Stimulated activated CD4-positive, alpha-beta T cell treated with anti-CD3 and anti-CD28 coated beads, Interleukin-2, amount 100 ng/mL, for 4 hours (primary cell): ENCODE data around the gene PDXK.

Experiments used
- DNase-seq: peaks from one replicate; pipeline ENCODE4 v3.0.0-alpha.2; 2020; ENCODE audit warnings: low read depth

Gene PDXK

GRCh38 chr21:43726686-43727518, 8.0 kb downstream of the PDXK start:
- DNase-seq = no peak

GRCh38 chr21:43727519-43728153, 8.7 kb downstream of the PDXK start:
- DNase-seq = no peak

GRCh38 chr21:43728154-43728466, 9.2 kb downstream of the PDXK start:
- DNase-seq = no peak

DNA sequence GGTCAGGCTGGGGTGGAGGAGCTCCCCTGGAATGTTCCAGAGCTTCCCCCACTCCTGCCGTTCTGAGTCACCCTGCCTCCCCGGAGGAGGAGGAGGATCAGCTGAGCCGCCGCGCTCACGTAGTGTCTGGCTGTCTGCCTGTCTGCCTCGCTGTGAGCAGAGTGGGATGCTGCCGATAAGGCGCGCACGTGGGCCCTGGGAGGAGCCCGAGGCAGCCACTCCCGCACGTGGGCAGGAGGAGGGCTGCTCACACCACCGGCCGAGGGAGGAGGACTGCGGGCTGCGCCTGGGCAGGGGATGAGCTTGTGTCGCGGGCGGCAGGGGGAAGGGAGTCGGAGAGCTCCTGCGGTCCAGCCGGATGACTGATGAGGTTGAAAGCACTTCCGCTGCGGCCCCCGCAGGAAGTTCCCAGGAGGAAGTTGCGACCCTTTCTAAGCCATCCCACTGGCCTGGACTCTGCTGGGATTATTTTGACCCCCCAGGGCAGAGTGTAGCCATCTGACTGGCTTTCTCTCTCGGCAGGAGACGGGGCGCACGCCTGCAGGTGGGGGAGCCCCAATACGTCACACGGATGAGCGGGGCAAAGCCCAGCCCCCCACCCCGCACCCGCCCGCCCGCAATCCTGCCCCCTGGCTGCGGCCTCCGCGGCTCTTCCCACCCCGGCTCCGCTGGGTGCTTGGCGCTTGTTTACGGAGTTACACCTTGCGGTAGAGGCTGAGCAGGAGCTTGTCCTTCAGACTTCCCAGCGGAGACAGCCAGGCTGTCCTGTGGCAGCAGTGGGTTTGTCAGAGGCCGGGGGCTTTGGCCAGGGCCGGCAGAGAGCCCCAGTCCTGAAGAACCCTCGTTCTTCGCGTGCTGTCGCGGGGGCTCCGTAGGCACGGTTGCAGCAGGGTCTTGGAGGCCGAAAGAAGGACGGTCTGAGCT, 9.8 kb downstream of the PDXK start:
- peak; percentile 79 for DNase-seq

GRCh38 chr21:43731476-43731875, 12.5 kb downstream of the PDXK start:
- DNase-seq = no peak

GRCh38 chr21:43731891-43732711, 13.2 kb downstream of the PDXK start:
- no peak for DNase-seq

DNA sequence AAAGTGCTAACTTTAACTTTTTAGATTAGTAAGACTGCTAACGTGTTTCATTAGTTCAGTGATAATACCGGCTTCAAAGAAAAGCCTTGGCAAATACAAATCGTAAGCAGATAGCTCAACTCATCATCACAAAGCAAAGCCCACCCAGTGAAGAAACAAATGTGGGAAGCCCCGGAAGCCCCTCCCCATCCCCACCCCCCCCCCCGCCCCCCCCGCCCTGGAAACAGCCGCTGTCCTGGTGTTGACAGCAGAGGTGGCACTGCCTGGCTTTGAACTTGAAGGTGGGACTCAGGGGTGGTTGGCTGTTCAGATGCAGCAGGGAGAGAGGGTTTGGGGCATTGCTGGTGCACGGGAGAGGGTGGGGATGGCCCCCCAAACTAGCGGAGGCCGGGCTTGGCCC, 14.1 kb downstream of the PDXK start:
- no peak for DNase-seq

DNA sequence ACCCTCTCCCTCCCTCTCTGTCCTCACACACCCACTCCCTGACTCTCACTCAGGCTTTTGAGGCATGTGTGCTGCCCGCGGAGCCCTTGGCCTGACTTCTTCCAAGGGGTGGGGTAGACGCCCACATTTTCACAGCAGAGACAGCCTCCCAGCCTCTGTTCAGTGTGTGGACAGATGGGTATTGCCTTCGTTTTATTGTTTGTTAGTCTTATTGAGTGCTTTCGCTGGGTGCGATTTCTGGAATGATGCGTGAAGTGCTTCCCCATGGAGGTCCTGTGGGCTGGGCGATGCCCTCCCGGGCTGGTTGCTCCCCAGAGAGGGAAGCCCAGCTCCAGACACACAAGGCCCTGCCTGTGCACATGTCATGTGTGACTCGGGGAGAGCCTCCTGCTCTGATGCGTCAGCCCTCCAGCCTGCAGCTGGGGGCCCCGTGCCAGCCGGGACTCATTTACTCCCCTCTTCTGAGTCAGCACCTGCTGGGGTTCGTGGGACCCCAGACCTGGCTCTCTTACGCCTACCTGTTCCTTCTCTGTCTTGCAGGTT, 14.7 kb downstream of the PDXK start:
- DNase-seq = no peak

GRCh38 chr21:43734131-43734927, 15.4 kb downstream of the PDXK start:
- no peak for DNase-seq

GRCh38 chr21:43734928-43735229, 15.9 kb downstream of the PDXK start:
- no peak for DNase-seq

DNA sequence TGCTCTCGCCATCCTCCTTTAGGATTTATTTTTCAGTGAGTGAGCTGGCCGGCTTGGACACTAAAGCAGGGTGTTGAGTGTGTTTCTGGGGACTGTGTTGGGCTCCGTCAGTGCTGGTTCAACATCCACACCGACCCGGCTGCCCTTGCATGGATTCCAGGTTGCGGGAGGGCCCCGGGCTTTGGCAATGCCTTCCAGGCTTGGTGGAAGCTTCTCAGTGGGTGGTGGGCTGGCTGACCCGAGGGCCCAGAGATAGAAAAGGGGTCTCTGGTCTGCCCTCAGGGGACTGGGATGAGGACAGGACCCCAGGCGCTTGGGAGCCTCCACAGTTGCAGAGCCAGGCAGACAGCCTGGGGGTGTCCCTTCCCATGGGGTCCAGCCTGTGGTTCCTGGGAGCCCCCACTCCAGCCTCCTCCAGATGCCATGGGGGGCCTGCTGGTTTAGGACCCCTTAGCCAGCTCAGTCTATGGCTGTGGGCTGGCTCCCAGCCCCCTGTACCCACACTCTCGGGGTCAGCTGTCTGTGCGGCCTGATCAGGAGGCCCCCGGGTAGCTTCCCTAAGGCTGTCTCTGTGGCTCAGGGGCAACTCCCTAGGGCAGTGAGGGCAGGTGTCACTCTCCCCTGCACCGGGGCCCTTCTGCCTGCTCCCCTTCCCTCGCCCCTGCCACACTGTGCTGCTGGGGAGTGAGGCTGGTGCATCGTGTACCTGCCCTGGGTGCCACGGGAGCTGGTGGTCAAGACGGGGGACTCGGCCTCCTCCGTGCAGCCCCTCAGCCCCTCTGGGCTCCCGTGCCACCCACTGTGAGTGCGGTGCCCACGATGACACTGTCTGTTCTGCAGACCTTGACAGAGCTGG, 16.5 kb downstream of the PDXK start:
- DNase-seq = no peak

DNA sequence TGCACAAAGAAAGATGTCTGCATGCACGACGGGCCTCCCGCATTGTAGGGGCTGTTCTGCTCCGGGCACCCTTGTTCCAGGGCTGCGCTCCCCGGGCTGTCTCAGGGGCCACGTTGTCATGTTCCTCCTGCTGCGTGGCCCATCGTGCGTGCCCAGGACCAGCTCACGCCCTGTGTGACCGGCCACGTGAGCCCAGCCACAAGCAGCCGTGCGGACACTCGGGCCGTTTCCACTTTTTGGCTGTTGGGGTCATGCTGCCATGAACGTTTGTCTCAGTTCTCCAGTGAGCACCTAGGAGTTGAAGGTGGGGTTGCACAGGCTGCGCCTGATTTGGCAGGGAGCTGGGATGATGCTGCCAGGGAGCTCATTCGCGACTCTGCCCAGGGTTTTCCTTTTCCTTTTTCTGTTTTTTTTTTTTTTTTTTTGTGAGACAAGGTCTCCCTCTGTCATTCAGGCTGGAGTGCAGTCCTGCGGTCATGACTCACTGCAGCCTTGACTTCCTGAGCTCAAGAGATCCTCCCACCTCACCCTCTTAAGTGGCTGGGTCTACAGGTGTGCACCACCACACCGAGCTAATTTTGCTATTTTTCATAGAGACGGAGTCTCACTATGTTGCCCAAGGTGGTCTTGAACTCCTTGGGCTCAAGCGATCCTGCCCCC, 17.4 kb downstream of the PDXK start:
- no peak for DNase-seq

DNA sequence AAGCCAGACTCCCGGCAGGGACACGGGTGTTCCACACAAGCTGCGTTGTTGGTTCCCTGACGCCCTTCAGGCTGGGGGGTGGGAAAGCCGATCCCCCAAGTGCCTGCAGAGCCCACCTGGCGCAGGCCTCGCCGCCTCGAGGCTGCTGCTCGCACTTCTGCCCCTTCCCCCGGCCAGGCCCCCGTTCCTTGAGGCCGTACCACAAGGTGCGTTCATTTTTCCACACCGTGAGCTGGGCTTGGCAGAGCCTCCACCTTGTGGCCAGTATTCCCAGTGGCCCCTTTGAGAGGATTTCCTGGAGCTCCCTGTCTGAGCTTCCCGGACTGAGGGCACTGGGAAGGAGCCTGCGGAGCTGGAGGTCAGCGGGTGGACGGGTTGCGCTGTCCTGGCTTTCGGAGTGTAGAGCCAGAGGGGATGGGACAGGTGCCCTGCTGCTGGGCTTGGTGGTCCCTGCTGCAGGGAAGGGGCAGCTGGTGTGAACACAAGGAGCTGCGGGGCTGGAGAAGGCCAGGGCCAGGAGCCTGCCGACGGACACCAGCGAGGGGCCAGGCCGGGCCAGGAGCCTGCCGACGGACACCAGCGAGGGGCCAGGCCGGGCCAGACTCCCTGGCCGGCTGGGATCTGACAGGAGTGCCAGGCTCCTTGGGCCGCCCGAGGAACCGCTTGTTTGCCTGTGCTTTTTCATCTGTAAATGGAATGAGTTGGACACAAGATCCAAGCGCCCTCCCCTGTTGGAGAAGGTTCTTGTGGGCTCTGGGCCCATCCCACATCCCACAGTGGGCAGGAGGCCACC, 18.4 kb downstream of the PDXK start:
- no peak for DNase-seq

GRCh38 chr21:43739621-43740435, 20.9 kb downstream of the PDXK start:
- DNase-seq = no peak

GRCh38 chr21:43740497-43741156, 21.7 kb downstream of the PDXK start:
- DNase-seq = no peak

- DNase-seq = no peak
Measured at GRCh38 chr21:43741423-43742096, 22.6 kb downstream of the PDXK start.

DNA sequence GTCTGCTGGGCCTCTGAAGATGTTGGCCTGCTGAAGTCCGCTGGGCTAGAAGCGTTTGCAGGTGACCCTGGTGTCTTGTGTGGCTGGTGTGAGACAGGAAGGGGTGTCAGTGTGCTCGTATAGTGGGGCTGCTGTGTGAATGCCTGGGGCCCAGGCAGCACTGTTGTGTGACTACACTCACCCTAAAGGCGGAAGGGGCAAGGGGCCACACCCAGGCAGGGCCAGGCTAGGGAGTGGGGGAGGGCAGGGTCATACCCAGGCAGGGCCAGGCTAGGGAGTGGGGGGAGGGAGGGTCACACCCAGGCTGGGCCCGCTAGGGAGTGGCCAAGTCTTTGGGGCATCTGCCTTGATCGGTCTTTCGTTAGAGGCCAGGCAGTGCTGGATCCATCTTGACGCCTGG, 25.0 kb downstream of the PDXK start:
- no peak for DNase-seq
